HCT116 (cell line): ENCODE measurements around the gene POR. TPM values are rescaled to one million over a fixed set of nuclear protein-coding genes. Genes with fewer than 3 reads are reported as not detected.
A peak's percentile ranks its signal among the peaks of the same experiment; 100 is the strongest.

ENCODE experiments used
- ATAC-seq: fragments of 200-7000 bp; cut with Tn5 transposase; 2 replicates; pipeline ENCODE4 v1.9.1; 2020; ENCODE audit warnings: mild to moderate bottlenecking, moderate library complexity
- BruUV-seq: library from RNA; stranded (reverse); fragments of 400-500 nt; replicated peaks from 2 replicates; lab custom pipeline; 2021; lab: Mats Ljungman, UMichigan
- CTCF ChIA-PET: fragments of 300-600 bp; sonication (Branson Sonifier 250); formaldehyde crosslinking; loops from one replicate; lab custom pipeline; 2021; ENCODE audit warnings: antibody characterized with exemption; lab: Charles Lee
- POLR2A ChIA-PET: fragments of 300-600, 350-600 bp; sonication (Branson Sonifier 250); formaldehyde crosslinking; loops from one replicate; lab custom pipeline; 2021; ENCODE audit warnings: antibody characterized with exemption; lab: Charles Lee
- RAD21 ChIA-PET, 2 experiments: fragments of 300-600 bp; sonication (Branson Sonifier 250); formaldehyde crosslinking; loops; one replicate each; lab custom pipeline; 2023; ENCODE audit warnings: low total read pairs in 2 of 2; ENCODE audit not compliant: uncharacterized antibody in 2 of 2, unreplicated experiment in 2 of 2, low non-redundant PET in 1 of 2; lab: Charles Lee
- DNase-seq: peaks from one replicate; pipeline ENCODE4 v3.0.0-alpha.2; 2010; ENCODE audit warnings: low read depth, low spot score
- H2AFZ ChIP-seq: fragments of 200-600 bp; shearing (Covaris generic), sonication (generic); 2 replicates; pipeline ENCODE4 v1.6.1; 2017; ENCODE audit warnings: low read depth, mixed run types, mixed read lengths, antibody characterized with exemption, low read length; ENCODE audit not compliant: poor library complexity, severe bottlenecking
- H3K27ac ChIP-seq: 2 replicates; pipeline ENCODE4 v1.5.1; 2012; ENCODE audit warnings: low read depth, low read length
- H3K27me3 ChIP-seq: fragments of 200-600 bp; sonication (generic); 2 replicates; pipeline ENCODE4 v1.6.1; 2016; ENCODE audit warnings: mixed run types, low read length, mixed read lengths; ENCODE audit not compliant: insufficient read depth
- H3K36me3 ChIP-seq, 2 experiments: fragments of 200-500 bp in 1 of 2; fragments of 200-600 bp in 1 of 2; sonication (Bioruptor generic) in 1 of 2; sonication (generic) in 1 of 2; 2 replicates each; pipeline versions ENCODE4 v1.5.1 to v1.6.1; 2014 to 2016; ENCODE audit warnings: low read length in 2 of 2, inconsistent platforms in 1 of 2, mixed read lengths in 1 of 2, mixed run types in 1 of 2; ENCODE audit not compliant: insufficient read depth in 2 of 2, control insufficient read depth in 1 of 2
- H3K4me1 ChIP-seq, 2 experiments: fragments of 200-600 bp in 1 of 2; sonication (generic) in 1 of 2; 2 replicates each; pipeline versions ENCODE4 v1.5.1 to v1.6.1; 2012 to 2017; ENCODE audit warnings: low read length in 2 of 2, inconsistent platforms in 1 of 2, mild to moderate bottlenecking in 1 of 2, mixed read lengths in 1 of 2, mixed run types in 1 of 2, moderate library complexity in 1 of 2; ENCODE audit not compliant: insufficient read depth in 2 of 2, control insufficient read depth in 1 of 2
- H3K4me2 ChIP-seq: fragments of 200-600 bp; sonication (generic); 2 replicates; pipeline ENCODE4 v1.6.1; 2017; ENCODE audit warnings: mixed run types, low read length, mixed read lengths
- H3K4me3 ChIP-seq, 2 experiments: fragments of 200-600 bp in 1 of 2; sonication (generic) in 1 of 2; replicated peaks in 1 of 2; 2 replicates each; pipeline ENCODE4 v1.5.1; 2011 to 2016; ENCODE audit warnings: low read length in 2 of 2, control low read depth in 1 of 2, low read depth in 1 of 2, mild to moderate bottlenecking in 1 of 2, mixed read lengths in 1 of 2, mixed run types in 1 of 2
- H3K79me2 ChIP-seq: fragments of 200-600 bp; sonication (generic); 2 replicates; pipeline ENCODE4 v1.6.1; 2017; ENCODE audit warnings: mild to moderate bottlenecking, mixed run types, low read length, moderate library complexity, mixed read lengths; ENCODE audit not compliant: insufficient read depth
- H3K9ac ChIP-seq: fragments of 200-600 bp; sonication (generic); 2 replicates; pipeline ENCODE4 v1.6.1; 2016; ENCODE audit warnings: low read length, mixed read lengths
- H3K9me2 ChIP-seq: fragments of 200-600 bp; sonication (generic), shearing (Covaris generic); 2 replicates; pipeline ENCODE4 v1.6.1; 2017; ENCODE audit warnings: mixed run types, mild to moderate bottlenecking, moderate library complexity; ENCODE audit not compliant: insufficient read depth
- H3K9me3 ChIP-seq, 2 experiments: fragments of 200-500 bp in 1 of 2; fragments of 200-600 bp in 1 of 2; sonication (Bioruptor generic) in 1 of 2; sonication (generic) in 1 of 2; 2 replicates each; pipeline ENCODE4 v1.6.1; 2014 to 2017; ENCODE audit warnings: low read length in 2 of 2, mixed read lengths in 2 of 2, inconsistent platforms in 1 of 2, low read depth in 1 of 2, mild to moderate bottlenecking in 1 of 2, mixed run types in 1 of 2, moderate library complexity in 1 of 2; ENCODE audit not compliant: control insufficient read depth in 1 of 2, insufficient read depth in 1 of 2
- H4K20me1 ChIP-seq: fragments of 200-600 bp; sonication (generic), shearing (Covaris generic); 2 replicates; pipeline ENCODE4 v1.6.1; 2017; ENCODE audit warnings: mixed run types, mild to moderate bottlenecking, moderate library complexity; ENCODE audit not compliant: insufficient read depth
- ELF1 ChIP-seq: IDR thresholded peaks from 2 replicates; pipeline ENCODE4 v1.6.1; 2012; ENCODE audit warnings: low read depth, borderline replicate concordance
- EZH2phosphoT487 ChIP-seq: fragments of 200-600 bp; IDR thresholded peaks from 2 replicates; pipeline ENCODE4 v1.6.1; 2018; ENCODE audit warnings: antibody characterized with exemption, borderline replicate concordance
- FOSL1 ChIP-seq: IDR thresholded peaks from 2 replicates; pipeline ENCODE4 v1.6.1; 2012; ENCODE audit warnings: low read depth
- MAX ChIP-seq: IDR thresholded peaks from 2 replicates; pipeline ENCODE4 v1.6.1; 2012
- POLR2A ChIP-seq: IDR thresholded peaks from 2 replicates; pipeline ENCODE4 v1.7.0; 2011; ENCODE audit warnings: borderline replicate concordance; ENCODE audit not compliant: insufficient read depth, insufficient read length; ENCODE audit errors: extremely low read depth
- POLR2AphosphoS5 ChIP-seq: IDR thresholded peaks from 2 replicates; pipeline ENCODE4 v1.6.1; 2011; ENCODE audit warnings: mild to moderate bottlenecking, low read depth, low read length, moderate library complexity
- SP1 ChIP-seq: IDR thresholded peaks from 2 replicates; pipeline ENCODE4 v1.6.1; 2012; ENCODE audit warnings: low read depth
- TCF7L2 ChIP-seq: IDR thresholded peaks from 2 replicates; pipeline ENCODE4 v1.7.0; 2011; ENCODE audit warnings: borderline replicate concordance, inconsistent platforms; ENCODE audit not compliant: insufficient read depth, insufficient read length; ENCODE audit errors: extremely low read depth
- YY1 ChIP-seq: IDR thresholded peaks from 2 replicates; pipeline ENCODE4 v1.6.1; 2011; ENCODE audit warnings: low read length, low read depth, moderate library complexity, mild to moderate bottlenecking; ENCODE audit not compliant: insufficient replicate concordance; ENCODE audit errors: extremely low read depth
- intact Hi-C: fragments of 100-400 bp; cut with micrococcal nuclease; formaldehyde crosslinking; loops from 2 replicates; pipeline ENCODE4 v1.10.0; 2022
- total RNA-seq: library from RNA; stranded (reverse); gene quantifications from one replicate; pipeline ENCODE4 v1.2.1, GENCODE V29; 2021; ENCODE audit not compliant: unreplicated experiment

The POR gene
- total RNA-seq, 1 experiment from 2014 or later: 120 TPM

DNA sequence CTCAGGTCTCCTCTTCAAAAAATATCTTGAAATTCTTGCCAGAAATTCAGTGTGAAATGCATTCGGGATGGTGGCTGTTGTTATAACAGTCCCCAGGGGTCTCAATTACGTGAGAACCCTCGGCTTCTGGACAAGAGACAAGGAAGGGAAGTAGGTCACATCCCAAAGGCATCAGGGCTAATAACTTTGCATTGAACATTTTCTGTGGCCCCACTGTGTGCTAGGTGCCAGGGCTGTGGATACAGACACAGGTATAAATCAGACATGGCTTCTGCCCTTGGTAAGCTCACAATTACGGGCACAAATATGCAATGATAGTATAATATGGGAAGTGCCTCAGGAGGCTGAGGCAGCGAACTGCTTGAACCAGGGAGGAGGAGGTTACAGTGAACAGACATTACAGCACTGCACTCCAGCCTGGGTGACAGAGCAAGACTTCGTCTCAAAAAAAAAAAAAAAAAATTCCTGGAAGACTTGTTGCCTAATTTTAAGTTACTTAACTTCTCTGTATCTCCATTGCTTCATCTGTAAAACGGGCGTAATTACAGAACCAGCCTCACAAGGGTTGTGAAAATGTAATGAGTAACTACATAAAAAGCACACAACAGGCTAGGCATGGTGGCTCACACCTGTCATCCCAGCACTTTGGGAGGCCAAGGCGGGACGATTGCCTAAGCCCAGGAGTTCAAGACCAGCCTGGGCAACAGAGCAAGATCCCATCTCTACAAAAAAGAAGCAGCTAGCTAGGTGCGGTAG lies 38.7 kb upstream of the POR start:
- peaks cover 12 to 26% of the 10 kb centered on the region in 2 experiments for H3K4me1 ChIP-seq
- H3K36me3 ChIP-seq: peaks cover 4 to 6% of the 10 kb centered on the region in 2 experiments; a peak in 1 of 4 replicates
- BruUV-seq: no TSS peak
- H3K4me2 ChIP-seq: no peak overlapping the region
- ATAC-seq (no peak), DNase-seq (no peak)
- no peak overlapping the region for H3K4me3 ChIP-seq
- RAD21 ChIA-PET: interaction anchor here in 1 of 2 experiments (0.7 kb wide), 1 partner anchor 56 kb away, joined by 3 read pairs; no protein-coding TSS in a partner anchor
- POLR2A ChIA-PET: no interaction called here
- no peak overlapping the region for H3K9ac ChIP-seq
- no peaks in the 10 kb centered on the region for H4K20me1 ChIP-seq
- H2AFZ ChIP-seq: no peak overlapping the region
- CTCF ChIA-PET: no interaction called here
- no peak for TF ChIP-seq TCF7L2
- no peak for TF ChIP-seq FOSL1
- TF ChIP-seq EZH2phosphoT487: no peak
- no peak for TF ChIP-seq ELF1
- no peak overlapping the region for H3K27ac ChIP-seq
- H3K9me2 ChIP-seq: no peaks in the 10 kb centered on the region
- H3K27me3 ChIP-seq: no peaks in the 10 kb centered on the region
- H3K9me3 ChIP-seq: no peaks in the 10 kb centered on the region
- intact Hi-C loops: no loop called here
- peaks cover 24% of the 10 kb centered on the region for H3K79me2 ChIP-seq

- TF ChIP-seq POLR2A: peak; percentile 6
- no peak for TF ChIP-seq YY1
- no peak for TF ChIP-seq ELF1
- no peak for TF ChIP-seq POLR2AphosphoS5
- TF ChIP-seq SP1: no peak
- no peak for TF ChIP-seq MAX
- BruUV-seq: TSS peak; percentile 96
- peak overlapping the region; percentile 84 for H3K4me2 ChIP-seq
- H3K27ac ChIP-seq: peak overlapping the region; percentile 54
- peaks cover 16 to 23% of the 10 kb centered on the region in 2 experiments; a peak in 3 of 4 replicates for H3K36me3 ChIP-seq
- CTCF ChIA-PET: no interaction called here
- H3K9me3 ChIP-seq: no peaks in the 10 kb centered on the region
- ATAC-seq (peak; percentile 63), DNase-seq (no peak)
- RAD21 ChIA-PET: no interaction called here
- no peak overlapping the region for H2AFZ ChIP-seq
- H3K27me3 ChIP-seq: no peaks in the 10 kb centered on the region
- H4K20me1 ChIP-seq: no peaks in the 10 kb centered on the region
- H3K4me3 ChIP-seq: peak overlapping the region; percentile 33 to 94
- intact Hi-C loops: loop anchor here (2.0 kb wide), 1 partner anchor 36 kb away; the partner anchor contains the start of gene POR
- peaks cover 12 to 16% of the 10 kb centered on the region in 2 experiments for H3K4me1 ChIP-seq
- POLR2A ChIA-PET: interaction anchor here (0.5 kb wide), 1 partner anchor 15 kb away, joined by 4 read pairs; no protein-coding TSS in a partner anchor
- peaks cover 37% of the 10 kb centered on the region for H3K79me2 ChIP-seq
- peak overlapping the region; percentile 89 for H3K9ac ChIP-seq
- H3K9me2 ChIP-seq: no peaks in the 10 kb centered on the region
Measured at GRCh38 chr7:75878312-75878768, 36.6 kb upstream of the POR start.
